Fibroblast of the aortic adventitia (primary cell): ENCODE data around the gene PADI3. TPM values are rescaled to one million over a fixed set of nuclear protein-coding genes. Genes with fewer than 3 reads are reported as not detected.

Experiments
- DNase-seq: peaks from one replicate; pipeline ENCODE4 v3.0.0-alpha.2; 2010; ENCODE audit warnings: low read depth
- H3K4me3 ChIP-seq: 2 replicates; pipeline ENCODE4 v1.5.1; 2011; ENCODE audit warnings: low read depth, mild to moderate bottlenecking, control low read depth, low read length, moderate library complexity
- CTCF ChIP-seq: IDR thresholded peaks from 2 replicates; pipeline ENCODE4 v1.5.1; 2011; ENCODE audit warnings: mild to moderate bottlenecking, low read length, control low read depth, inconsistent platforms; ENCODE audit not compliant: insufficient read depth
- total RNA-seq: library from RNA; depleted of rRNA; stranded (reverse); fragments of >200 nt; gene quantifications from 2 replicates; pipeline ENCODE4 v1.2.3, GENCODE V29; 2012; ENCODE audit warnings: low replicate concordance

PADI3 gene
- total RNA-seq: not detected in 2 replicates

GRCh38 chr1:17248781-17249180 is at the start of gene PADI3:
PADI3 (plus strand) TSS chr1:17249098; CDS start chr1:17249138, 40 bp downstream.
- DNase-seq: no peak
- H3K4me3 ChIP-seq: no peak within 1 kb of the TSS
- TF ChIP-seq CTCF: no peak

- no peak for DNase-seq
- no peak overlapping the region for H3K4me3 ChIP-seq
- no peak for TF ChIP-seq CTCF
Observed at GRCh38 chr1:17199267-17200044, 49.4 kb upstream of the PADI3 start.

GRCh38 chr1:17200246-17200645 is 48.7 kb upstream of the PADI3 start:
- no peak overlapping the region for H3K4me3 ChIP-seq
- no peak for TF ChIP-seq CTCF
- peak; percentile 18 for DNase-seq

GRCh38 chr1:17200756-17201155 is 48.1 kb upstream of the PADI3 start:
- peak; percentile 6 for DNase-seq
- no peak overlapping the region for H3K4me3 ChIP-seq
- TF ChIP-seq CTCF: no peak

GRCh38 chr1:17201201-17202021 is 47.5 kb upstream of the PADI3 start:
- no peak overlapping the region for H3K4me3 ChIP-seq
- DNase-seq: no peak
- no peak for TF ChIP-seq CTCF

- H3K4me3 ChIP-seq: no peak within 1 kb of the TSS
- no peak for DNase-seq
- no peak for TF ChIP-seq CTCF
Observed at GRCh38 chr1:17204546-17205440, 44.1 kb upstream of the PADI3 start, which contains the start of gene PADI1. PADI1 (plus strand) TSS chr1:17205128; CDS start chr1:17205218, 90 bp downstream.
